ENCODE measurements around the gene UBE2E2. TPM values are rescaled to one million over a fixed set of nuclear protein-coding genes. Genes with fewer than 3 reads are reported as not detected.

The UBE2E2 gene
- total and polyA plus RNA-seq, 12 donors: 19.5 to 63.8 (median 52.2) TPM

DNA sequence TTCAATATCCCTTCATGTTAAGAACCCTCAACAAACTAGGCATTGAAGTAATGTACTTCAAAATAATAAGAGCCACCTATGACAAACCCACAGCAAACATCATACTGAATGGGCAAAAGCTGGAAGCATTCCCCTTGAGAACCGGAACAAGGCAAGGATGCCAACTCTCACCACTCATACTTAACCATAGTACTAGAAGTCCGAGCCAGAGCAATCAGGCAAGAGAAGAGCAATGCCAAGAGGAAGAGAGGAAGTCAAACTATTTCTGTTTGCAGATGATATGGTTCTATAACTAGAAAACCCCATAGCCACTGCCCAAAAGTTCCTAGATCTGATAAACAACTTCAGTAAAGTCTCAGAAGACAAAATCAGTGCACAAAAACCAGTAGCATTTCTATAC, 161.9 kb downstream of the UBE2E2 start:
- WGBS, 2 donors: 38 to 54% methylated on average over 2 of the region's 2 CpGs
- TF ChIP-seq, protein P1, sequence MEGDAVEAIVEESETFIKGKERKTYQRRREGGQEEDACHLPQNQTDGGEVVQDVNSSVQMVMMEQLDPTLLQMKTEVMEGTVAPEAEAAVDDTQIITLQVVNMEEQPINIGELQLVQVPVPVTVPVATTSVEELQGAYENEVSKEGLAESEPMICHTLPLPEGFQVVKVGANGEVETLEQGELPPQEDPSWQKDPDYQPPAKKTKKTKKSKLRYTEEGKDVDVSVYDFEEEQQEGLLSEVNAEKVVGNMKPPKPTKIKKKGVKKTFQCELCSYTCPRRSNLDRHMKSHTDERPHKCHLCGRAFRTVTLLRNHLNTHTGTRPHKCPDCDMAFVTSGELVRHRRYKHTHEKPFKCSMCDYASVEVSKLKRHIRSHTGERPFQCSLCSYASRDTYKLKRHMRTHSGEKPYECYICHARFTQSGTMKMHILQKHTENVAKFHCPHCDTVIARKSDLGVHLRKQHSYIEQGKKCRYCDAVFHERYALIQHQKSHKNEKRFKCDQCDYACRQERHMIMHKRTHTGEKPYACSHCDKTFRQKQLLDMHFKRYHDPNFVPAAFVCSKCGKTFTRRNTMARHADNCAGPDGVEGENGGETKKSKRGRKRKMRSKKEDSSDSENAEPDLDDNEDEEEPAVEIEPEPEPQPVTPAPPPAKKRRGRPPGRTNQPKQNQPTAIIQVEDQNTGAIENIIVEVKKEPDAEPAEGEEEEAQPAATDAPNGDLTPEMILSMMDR (IDR thresholded peaks at IDR 0.05): no peak
- Histone ChIP-seq H3K36me3 (no peaks in the 10 kb centered on the region), H3K4me3 (no peak overlapping the region), H3K4me1 (peaks cover 0 to 7% (median 0%) of the 10 kb centered on the region in 9 donors), H3K27ac (no peak overlapping the region), H3K9me3 (peaks cover 0 to 23% (median 0%) of the 10 kb centered on the region in 11 donors), H3K27me3 (no peaks in the 10 kb centered on the region)
- intact Hi-C loops (cut with DNase I): no loop called here
- ATAC-seq (peak in 4 of 8 donors; percentile 55 to 70 (median 60)), DNase-seq (no peak)

DNA sequence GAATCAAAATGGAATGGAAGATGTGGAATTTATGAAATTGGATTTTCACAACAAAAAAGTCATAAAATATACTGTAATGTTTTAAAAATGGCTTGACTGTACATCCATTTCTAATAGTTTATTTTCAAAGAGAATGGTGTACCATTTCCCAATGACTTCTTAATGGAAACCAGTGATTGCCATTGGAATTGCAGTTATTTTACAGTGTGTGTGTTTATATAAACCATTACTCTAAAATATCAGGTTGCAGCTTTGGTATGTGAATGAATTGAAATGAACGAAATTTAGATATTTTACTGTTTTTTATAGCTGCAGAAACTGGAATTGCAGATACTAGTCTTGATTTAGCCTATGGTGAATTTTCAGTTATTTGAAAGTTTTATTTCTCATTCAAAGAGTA, 165.6 kb downstream of the UBE2E2 start:
- Histone ChIP-seq H3K4me3 (no peak overlapping the region), H3K36me3 (no peaks in the 10 kb centered on the region), H3K4me1 (peaks cover 0 to 7% (median 0%) of the 10 kb centered on the region in 9 donors), H3K27ac (no peak overlapping the region), H3K9me3 (peaks cover 0 to 23% (median 0%) of the 10 kb centered on the region in 11 donors), H3K27me3 (no peaks in the 10 kb centered on the region)
- TF ChIP-seq, protein P1 (IDR thresholded peaks at IDR 0.05): no peak
- WGBS, 2 donors: 76 to 96% methylated on average over 1 of the region's 1 CpG
- ATAC-seq: no peak
- intact Hi-C loops (cut with DNase I): no loop called here
- no peak for DNase-seq

- DNase-seq (no peak), ATAC-seq (peak in 1 of 8 donors; percentile 61)
- H3K27ac ChIP-seq: no peak overlapping the region
- TF ChIP-seq, protein P1 (IDR thresholded peaks at IDR 0.05): no peak
- H3K27me3 ChIP-seq: no peaks in the 10 kb centered on the region
- 55 to 73% methylated on average over 1 of the region's 1 CpG for WGBS, 2 donors
- H3K9me3 ChIP-seq: no peaks in the 10 kb centered on the region
- peaks cover 0 to 9% (median 0%) of the 10 kb centered on the region in 9 donors for H3K4me1 ChIP-seq
- H3K4me3 ChIP-seq: no peak overlapping the region
- intact Hi-C loops (cut with DNase I): no loop called here
- no peaks in the 10 kb centered on the region for H3K36me3 ChIP-seq
These were observed 169.2 kb downstream of the UBE2E2 start for GRCh38 chr3:23372285-23372684.

DNA sequence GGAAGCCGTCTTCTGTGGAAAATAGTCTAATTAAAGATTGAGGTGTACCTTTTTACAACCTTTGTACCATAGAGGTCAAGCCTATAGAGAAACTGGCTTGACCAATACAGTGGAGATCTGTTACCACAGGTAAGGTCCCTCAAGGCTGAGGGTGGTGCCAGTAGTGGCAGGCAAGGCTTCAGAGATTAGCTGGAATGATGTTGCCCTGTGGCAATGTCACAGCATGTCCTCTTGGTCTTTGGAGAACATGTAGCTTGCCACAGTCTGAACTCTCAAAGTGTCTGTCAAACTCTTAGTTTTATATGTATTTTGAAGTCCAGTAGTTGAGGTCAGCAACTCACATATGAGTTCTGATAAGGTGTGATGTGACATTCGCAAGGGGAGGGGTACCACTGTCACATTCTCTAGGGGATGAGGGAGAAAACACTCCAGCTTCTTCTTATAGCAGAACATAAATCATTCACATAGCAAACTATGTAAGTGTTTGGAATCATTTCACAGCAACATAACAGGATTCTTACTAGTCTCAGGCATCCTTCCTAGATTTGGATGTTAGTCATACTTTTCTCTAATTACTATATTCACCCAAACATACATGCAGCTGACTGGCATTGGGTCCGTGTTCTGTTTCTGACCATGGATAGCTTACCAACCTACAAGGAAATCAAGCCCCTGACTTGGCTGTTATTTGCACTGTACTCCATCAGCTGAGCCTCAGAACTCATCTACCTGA, 173.6 kb downstream of the UBE2E2 start:
- Histone ChIP-seq H3K36me3 (no peaks in the 10 kb centered on the region), H3K9me3 (no peaks in the 10 kb centered on the region), H3K27ac (no peak overlapping the region), H3K4me1 (peaks cover 0 to 14% (median 0%) of the 10 kb centered on the region in 9 donors), H3K4me3 (no peak overlapping the region), H3K27me3 (no peaks in the 10 kb centered on the region)
- 96% methylated on average over 3 of the region's 3 CpGs for WGBS, 2 donors
- TF ChIP-seq, protein P1 (IDR thresholded peaks at IDR 0.05): no peak
- ATAC-seq: peak in 1 of 8 donors; percentile 35
- intact Hi-C loops (cut with DNase I): no loop called here
- no peak for DNase-seq
